Mucosa of stomach (tissue), 1 donor: ENCODE results near the gene HTRA1.

Experiments used
- H3K27me3 ChIP-seq: one replicate; pipeline ENCODE4 v1.7.0; 2013; ENCODE audit warnings: mild to moderate bottlenecking, low read length; ENCODE audit not compliant: control insufficient read depth, insufficient read depth
- H3K36me3 ChIP-seq: one replicate; pipeline ENCODE4 v1.7.0; 2013; ENCODE audit warnings: low read length; ENCODE audit not compliant: control insufficient read depth, insufficient read depth
- H3K4me1 ChIP-seq: one replicate; pipeline ENCODE4 v1.7.0; 2013; ENCODE audit warnings: mild to moderate bottlenecking, low read length; ENCODE audit not compliant: control insufficient read depth, insufficient read depth
- H3K4me3 ChIP-seq: one replicate; pipeline ENCODE4 v1.7.0; 2013; ENCODE audit warnings: low read length
- H3K9ac ChIP-seq: one replicate; pipeline ENCODE4 v1.7.0; 2013; ENCODE audit warnings: mild to moderate bottlenecking, low read length, moderate library complexity
- H3K9me3 ChIP-seq: one replicate; pipeline ENCODE4 v1.7.0; 2013; ENCODE audit warnings: mild to moderate bottlenecking, low read length, moderate library complexity; ENCODE audit not compliant: control insufficient read depth
- donor health status: Pancreatic carcinoma.

The HTRA1 gene

GRCh38 chr10:122435212-122435827, 26.0 kb upstream of the HTRA1 start:
- no peaks in the 10 kb centered on the region for H3K36me3 ChIP-seq

GRCh38 chr10:122441961-122442360, 19.4 kb upstream of the HTRA1 start:
- H3K9ac ChIP-seq: no peak overlapping the region
- no peaks in the 10 kb centered on the region for H3K27me3 ChIP-seq
- H3K4me1 ChIP-seq: no peaks in the 10 kb centered on the region
- no peaks in the 10 kb centered on the region for H3K36me3 ChIP-seq
- H3K4me3 ChIP-seq: no peak overlapping the region
- H3K9me3 ChIP-seq: no peaks in the 10 kb centered on the region

More at GRCh38 chr10:122435212-122435827, 26.0 kb upstream of the HTRA1 start:
- Histone ChIP-seq H3K9me3 (no peaks in the 10 kb centered on the region), H3K27me3 (no peaks in the 10 kb centered on the region), H3K4me1 (no peaks in the 10 kb centered on the region), H3K4me3 (no peak overlapping the region), H3K9ac (no peak overlapping the region)

- Histone ChIP-seq H3K4me3 (no peak overlapping the region), H3K9ac (no peak overlapping the region), H3K9me3 (no peaks in the 10 kb centered on the region), H3K36me3 (no peaks in the 10 kb centered on the region), H3K4me1 (no peaks in the 10 kb centered on the region), H3K27me3 (no peaks in the 10 kb centered on the region)
Measured at GRCh38 chr10:122445469-122445868, 15.9 kb upstream of the HTRA1 start.

- Histone ChIP-seq H3K9me3 (no peaks in the 10 kb centered on the region), H3K4me3 (no peak overlapping the region), H3K4me1 (no peaks in the 10 kb centered on the region), H3K27me3 (no peaks in the 10 kb centered on the region), H3K36me3 (no peaks in the 10 kb centered on the region), H3K9ac (no peak overlapping the region)
Measured at GRCh38 chr10:122445904-122446303, 15.4 kb upstream of the HTRA1 start.

- Histone ChIP-seq H3K4me1 (no peaks in the 10 kb centered on the region), H3K36me3 (no peaks in the 10 kb centered on the region), H3K27me3 (no peaks in the 10 kb centered on the region), H3K9me3 (no peaks in the 10 kb centered on the region), H3K4me3 (no peak overlapping the region), H3K9ac (no peak overlapping the region)
Measured at GRCh38 chr10:122446668-122447423, 14.5 kb upstream of the HTRA1 start.

- H3K9ac ChIP-seq: no peak overlapping the region
- H3K27me3 ChIP-seq: no peaks in the 10 kb centered on the region
- H3K9me3 ChIP-seq: no peaks in the 10 kb centered on the region
- no peaks in the 10 kb centered on the region for H3K4me1 ChIP-seq
- no peaks in the 10 kb centered on the region for H3K36me3 ChIP-seq
- no peak overlapping the region for H3K4me3 ChIP-seq
Measured at GRCh38 chr10:122448600-122448999, 12.8 kb upstream of the HTRA1 start.

GRCh38 chr10:122449153-122449552, 12.2 kb upstream of the HTRA1 start:
- H3K9me3 ChIP-seq: no peaks in the 10 kb centered on the region
- no peak overlapping the region for H3K4me3 ChIP-seq
- no peaks in the 10 kb centered on the region for H3K4me1 ChIP-seq
- no peaks in the 10 kb centered on the region for H3K36me3 ChIP-seq
- H3K27me3 ChIP-seq: no peaks in the 10 kb centered on the region
- H3K9ac ChIP-seq: no peak overlapping the region

- Histone ChIP-seq H3K27me3 (no peaks in the 10 kb centered on the region), H3K4me1 (no peaks in the 10 kb centered on the region), H3K9me3 (no peaks in the 10 kb centered on the region), H3K36me3 (no peaks in the 10 kb centered on the region), H3K4me3 (no peak overlapping the region), H3K9ac (no peak overlapping the region)
Measured at GRCh38 chr10:122450353-122450990, 10.9 kb upstream of the HTRA1 start.

- Histone ChIP-seq H3K4me3 (no peak overlapping the region), H3K27me3 (peaks cover 14% of the 10 kb centered on the region), H3K36me3 (no peaks in the 10 kb centered on the region), H3K9me3 (no peaks in the 10 kb centered on the region), H3K4me1 (no peaks in the 10 kb centered on the region), H3K9ac (no peak overlapping the region)
Measured at GRCh38 chr10:122454071-122454470, 7.3 kb upstream of the HTRA1 start.

GRCh38 chr10:122454603-122455080, 6.7 kb upstream of the HTRA1 start, which contains the start of gene ARMS2:
Gene ARMS2 (plus strand): TSS chr10:122454653. CDS start chr10:122454728, 75 bp downstream.
- peaks cover 20% of the 10 kb centered on the region for H3K27me3 ChIP-seq
- H3K4me1 ChIP-seq: no peaks in the 10 kb centered on the region
- no peaks in the 10 kb centered on the region for H3K9me3 ChIP-seq
- no peak within 1 kb of the TSS for H3K9ac ChIP-seq
- H3K4me3 ChIP-seq: no peak within 1 kb of the TSS
- no peaks in the 10 kb centered on the region for H3K36me3 ChIP-seq

GRCh38 chr10:122455376-122456079, 5.8 kb upstream of the HTRA1 start:
- no peak overlapping the region for H3K9ac ChIP-seq
- peaks cover 2% of the 10 kb centered on the region for H3K4me1 ChIP-seq
- H3K27me3 ChIP-seq: peaks cover 27% of the 10 kb centered on the region
- no peaks in the 10 kb centered on the region for H3K9me3 ChIP-seq
- no peaks in the 10 kb centered on the region for H3K36me3 ChIP-seq
- no peak overlapping the region for H3K4me3 ChIP-seq
